ENCODE data around the gene STON1.
"Not testable (repeated sequence)": the region's sequence is repeated elsewhere in the genome, so short reads cannot be mapped to it uniquely, and the experiment has no call there.

The STON1 gene, protein sequence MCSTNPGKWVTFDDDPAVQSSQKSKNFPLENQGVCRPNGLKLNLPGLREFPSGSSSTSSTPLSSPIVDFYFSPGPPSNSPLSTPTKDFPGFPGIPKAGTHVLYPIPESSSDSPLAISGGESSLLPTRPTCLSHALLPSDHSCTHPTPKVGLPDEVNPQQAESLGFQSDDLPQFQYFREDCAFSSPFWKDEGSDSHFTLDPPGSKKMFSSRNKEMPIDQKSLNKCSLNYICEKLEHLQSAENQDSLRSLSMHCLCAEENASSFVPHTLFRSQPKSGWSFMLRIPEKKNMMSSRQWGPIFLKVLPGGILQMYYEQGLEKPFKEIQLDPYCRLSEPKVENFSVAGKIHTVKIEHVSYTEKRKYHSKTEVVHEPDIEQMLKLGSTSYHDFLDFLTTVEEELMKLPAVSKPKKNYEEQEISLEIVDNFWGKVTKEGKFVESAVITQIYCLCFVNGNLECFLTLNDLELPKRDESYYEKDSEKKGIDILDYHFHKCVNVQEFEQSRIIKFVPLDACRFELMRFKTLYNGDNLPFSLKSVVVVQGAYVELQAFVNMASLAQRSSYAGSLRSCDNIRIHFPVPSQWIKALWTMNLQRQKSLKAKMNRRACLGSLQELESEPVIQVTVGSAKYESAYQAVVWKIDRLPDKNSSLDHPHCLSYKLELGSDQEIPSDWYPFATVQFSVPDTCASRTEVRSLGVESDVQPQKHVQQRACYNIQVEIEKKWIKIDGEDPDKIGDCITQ

GRCh38 chr2:48530033-48530811 is at the start of gene STON1:
STON1 (plus strand) TSS chr2:48530154; CDS start chr2:48580634, 50,480 bp downstream.
- peak; percentile 38 for DNase-seq

DNA sequence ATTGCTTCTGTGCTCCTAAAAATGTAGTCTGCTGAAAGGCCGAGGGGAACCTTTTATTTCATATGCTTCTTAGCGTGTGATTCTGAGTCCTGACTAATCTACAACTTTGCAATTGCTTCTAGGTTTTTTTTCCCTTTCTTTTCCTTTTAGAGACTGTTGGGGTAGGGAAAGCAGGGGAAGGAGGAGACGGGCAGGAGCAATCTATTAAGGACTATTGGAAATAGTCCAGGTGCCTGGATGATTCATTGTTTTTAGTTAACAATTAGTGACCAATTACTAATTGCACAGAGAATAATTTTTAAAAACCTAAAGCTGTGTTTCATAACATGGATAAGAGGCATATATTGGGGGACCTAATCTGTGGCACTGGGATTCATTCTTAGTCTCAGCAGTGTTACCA is 49.4 kb upstream of the STON1 start:
- no peak for DNase-seq

- no peak for DNase-seq
Measured at GRCh38 chr2:48482313-48482712, 47.6 kb upstream of the STON1 start.

GRCh38 chr2:48482769-48483168 is 47.2 kb upstream of the STON1 start:
- no peak for DNase-seq

DNA sequence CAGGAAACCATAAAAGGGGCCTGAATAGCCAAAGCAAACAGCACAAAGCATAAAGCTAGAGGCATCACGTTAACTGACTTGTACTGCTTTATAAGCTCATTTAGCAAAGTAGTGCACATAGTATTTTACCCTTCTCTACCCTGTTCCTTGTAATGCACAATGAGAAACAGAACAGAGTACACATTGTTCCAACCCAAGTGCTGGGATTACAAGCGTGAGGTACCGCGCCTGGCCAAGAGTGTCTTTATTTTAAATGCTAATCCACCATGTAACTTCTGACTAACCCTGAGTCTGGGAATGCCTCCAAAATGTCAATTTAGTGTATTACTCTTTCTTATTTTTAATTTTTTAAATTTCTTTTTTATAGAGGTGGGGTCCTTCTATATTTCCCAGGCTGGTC is 46.4 kb upstream of the STON1 start:
- DNase-seq, result no peak

GRCh38 chr2:48483916-48484315 is 46.0 kb upstream of the STON1 start:
- no peak for DNase-seq

- no peak for DNase-seq
Measured at GRCh38 chr2:48488545-48488944, 41.4 kb upstream of the STON1 start.

DNA sequence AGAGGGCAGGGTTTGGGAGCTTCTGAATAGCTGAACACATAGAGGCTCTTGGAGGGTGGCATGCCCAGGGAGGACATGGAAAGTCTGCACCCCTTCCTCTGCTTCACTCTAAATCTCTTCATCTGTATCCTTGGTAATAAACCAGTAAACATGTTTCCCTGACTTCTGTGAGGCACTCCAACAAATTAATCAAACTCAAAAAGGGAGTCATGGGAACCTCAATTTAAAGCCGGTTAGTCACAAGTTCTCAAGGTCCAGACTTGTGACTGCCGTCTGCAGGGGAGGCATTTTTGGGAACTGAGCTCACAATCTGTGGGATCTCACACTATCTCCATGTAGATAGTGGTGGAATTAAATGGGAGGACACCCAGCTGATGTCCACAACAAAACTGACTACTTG is 33.1 kb upstream of the STON1 start:
- DNase-seq, result no peak

- no peak for DNase-seq
Measured at GRCh38 chr2:48504647-48505327, 25.2 kb upstream of the STON1 start.

DNA sequence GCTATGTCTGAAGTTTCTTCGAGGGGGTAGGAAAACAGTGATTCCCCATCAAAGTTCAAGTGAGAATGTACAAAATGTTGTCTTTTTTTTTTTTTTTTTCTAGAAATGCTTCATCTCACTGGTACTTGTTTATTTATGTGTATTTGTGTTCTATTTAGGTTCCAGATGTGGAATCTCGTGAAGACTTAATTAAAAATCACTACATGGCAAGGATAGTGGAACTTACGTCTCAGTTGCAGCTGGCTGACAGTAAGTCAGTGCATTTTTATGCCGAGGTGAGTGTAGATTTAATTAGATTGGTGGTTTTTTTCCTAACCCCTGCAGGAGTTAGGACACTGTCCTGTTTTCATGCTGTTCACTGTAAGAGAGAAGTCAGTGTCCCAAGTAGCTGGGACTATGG is 22.8 kb upstream of the STON1 start:
- DNase-seq, result no peak

DNA sequence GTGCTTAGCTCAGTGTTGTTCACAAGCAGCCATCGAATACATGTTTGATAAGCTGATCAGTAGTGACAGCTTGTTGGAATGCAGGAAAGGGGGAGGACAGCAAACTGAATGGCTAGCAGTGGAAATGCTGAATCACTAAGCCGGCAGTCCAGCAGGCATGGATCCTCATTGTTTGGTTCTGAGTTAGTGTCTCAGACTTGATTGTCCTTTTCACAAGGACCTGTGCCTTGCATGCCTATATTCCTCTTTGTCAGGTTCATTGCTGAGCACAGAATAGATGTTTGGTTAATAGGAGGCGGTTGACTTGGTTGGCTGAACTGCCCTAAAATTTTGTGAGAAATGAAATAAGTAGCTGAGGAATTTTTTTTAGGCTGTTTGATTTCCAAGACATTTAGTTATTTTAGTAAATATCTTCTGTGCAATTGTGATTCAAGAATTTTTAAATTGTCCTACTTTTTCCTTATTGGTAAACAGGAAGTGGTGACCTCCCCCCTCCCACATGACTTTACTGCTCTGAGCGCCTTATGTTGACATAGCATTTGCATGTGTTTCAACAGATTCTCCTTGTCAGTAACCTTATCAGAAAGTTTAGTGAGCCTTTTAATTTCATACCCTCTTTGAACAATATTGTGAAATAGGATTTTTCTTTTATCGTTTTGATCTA is 21.4 kb upstream of the STON1 start:
- DNase-seq, result no peak

GRCh38 chr2:48510329-48510728 is 19.6 kb upstream of the STON1 start:
- no peak for DNase-seq

DNA sequence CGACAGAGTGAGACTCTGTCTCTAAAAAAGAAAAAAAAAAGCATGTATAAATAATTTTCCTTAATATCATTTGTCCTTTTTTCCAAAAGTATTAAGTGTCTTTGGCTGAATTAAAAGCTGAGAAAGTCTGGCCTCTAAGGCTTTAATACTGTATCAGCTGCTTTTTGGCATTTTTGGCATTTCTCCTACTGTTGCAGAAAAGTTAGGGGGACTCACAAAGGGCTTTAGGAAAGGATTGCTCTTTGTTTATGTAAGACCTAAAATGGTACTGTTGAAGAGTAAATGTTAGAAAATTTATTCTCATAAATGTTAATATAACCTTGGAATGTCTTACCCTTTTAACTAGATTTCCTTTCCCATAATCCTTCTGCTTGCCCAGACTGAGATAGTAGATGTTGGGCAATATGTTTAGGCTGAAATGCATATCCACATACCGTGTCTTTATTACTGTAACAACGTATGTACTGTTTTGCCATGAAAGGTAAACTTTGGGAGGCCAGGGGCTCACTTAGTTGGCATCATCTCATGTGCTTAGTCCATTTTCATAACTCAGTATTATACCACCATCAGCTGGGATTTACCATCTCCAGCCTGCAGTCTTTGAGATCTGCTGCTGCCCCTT is 18.0 kb upstream of the STON1 start:
- DNase-seq, result no peak

DNA sequence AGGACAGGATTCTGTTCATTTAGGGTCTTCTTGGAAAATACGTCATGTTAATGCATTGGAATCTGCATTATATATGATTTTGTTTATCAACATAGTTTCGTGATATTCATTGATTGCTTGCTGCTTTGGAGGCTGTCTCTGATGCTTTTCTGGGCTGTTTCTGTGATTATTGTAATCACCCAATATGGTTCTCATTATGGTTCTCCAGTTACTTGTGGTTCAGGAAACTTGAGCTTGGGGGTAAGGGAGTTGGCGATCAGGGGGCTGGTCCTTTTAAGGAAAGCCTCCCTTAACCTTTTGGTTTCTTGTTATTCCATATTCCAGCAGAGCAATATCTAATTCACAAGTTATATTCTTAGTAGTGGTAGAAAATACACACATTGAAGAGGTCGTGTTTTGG is 17.4 kb upstream of the STON1 start:
- DNase-seq, result no peak

DNA sequence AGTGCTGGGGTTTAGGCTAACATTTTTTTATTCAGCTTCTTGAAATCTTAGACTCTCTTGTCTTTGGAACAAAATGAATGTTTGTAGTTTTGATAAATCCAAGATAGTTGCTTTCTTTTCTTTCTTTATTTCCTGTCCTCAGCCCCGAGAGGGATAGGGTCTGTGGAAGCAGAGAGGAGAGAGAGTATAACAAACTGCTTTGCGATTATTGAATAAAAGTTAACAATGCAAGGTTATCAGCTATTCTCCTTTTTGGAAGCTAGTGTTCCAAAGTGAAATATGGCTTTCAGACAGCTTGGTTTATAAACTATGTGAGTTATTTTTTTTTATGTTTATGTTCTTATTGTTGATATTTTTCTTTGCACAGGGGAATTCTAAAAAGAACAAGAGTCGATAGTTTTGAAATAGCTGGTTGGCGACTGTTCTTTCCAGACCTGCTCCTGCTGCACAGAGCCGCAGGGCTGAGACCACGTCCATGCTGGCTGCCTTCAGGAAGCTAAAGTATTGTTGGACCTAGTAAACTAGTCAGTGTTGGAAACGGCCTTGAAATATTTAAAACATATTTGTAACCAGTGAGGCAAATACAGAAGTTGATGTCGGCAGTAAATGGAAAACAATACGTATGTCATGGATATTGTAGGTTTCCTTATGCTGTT is 15.5 kb upstream of the STON1 start:
- DNase-seq, result no peak

GRCh38 chr2:48515513-48515985 is 14.4 kb upstream of the STON1 start:
- DNase-seq, result no peak

DNA sequence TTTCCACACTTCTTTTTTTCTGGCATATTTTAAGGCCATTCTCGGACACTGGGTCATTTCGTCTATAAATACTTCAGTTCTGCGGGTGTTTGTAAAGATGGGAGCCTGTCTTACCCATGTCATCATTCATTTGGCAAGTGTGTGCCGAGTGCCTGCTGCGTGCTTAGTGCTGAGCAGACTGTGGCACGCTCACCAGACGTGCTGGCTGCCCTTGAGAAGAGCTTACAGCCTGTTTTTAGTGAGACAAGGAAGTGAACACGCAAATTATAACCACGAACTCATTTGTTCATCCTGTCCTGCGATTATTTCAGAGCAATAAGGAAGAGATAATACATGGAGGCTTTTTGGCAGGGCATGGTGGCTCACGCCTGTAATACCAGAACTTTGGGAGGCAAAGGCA is 10.4 kb upstream of the STON1 start:
- no peak for DNase-seq

DNA sequence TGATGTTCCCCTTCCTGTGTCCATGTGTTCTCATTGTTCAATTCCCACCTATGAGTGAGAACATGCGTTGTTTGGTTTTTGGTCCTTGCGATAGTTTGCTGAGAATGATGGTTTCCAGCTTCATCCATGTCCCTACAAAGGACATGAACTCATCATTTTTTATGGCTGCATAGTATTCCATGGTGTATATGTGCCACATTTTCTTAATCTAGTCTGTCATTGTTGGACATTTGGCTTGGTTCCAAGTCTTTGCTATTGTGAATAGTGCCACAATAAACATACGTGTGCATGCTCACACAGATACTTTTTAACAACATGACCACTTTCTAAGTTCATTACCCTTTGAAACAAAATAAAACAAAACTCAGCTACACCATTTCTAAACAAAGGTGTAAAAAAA is 5.2 kb upstream of the STON1 start:
- DNase-seq, result not testable (repeated sequence)

GRCh38 chr2:48525269-48525943 is 4.5 kb upstream of the STON1 start:
- no peak for DNase-seq

- no peak for DNase-seq
Measured at GRCh38 chr2:48527226-48527885, 2.6 kb upstream of the STON1 start.

Measured in activated CD4-positive, alpha-beta T cell treated with anti-CD3 and anti-CD28 coated beads, Interleukin-2, Interleukin-6, amounts not matched to agents 100 ng/mL and 50 ng/mL, durations not matched to agents 16 hours and 8 hours (primary cell).